IPS DF 4.7 (cell line): ENCODE measurements around the gene SELPLG.
"Not testable (repeated sequence)": the region's sequence is repeated elsewhere in the genome, so short reads cannot be mapped to it uniquely, and the experiment has no call there.

Experiments used
- DNase-seq: peaks from one replicate; pipeline ENCODE4 v3.0.0-alpha.2; 2013; ENCODE audit warnings: low spot score; ENCODE audit errors: extremely low read depth

SELPLG gene

DNA sequence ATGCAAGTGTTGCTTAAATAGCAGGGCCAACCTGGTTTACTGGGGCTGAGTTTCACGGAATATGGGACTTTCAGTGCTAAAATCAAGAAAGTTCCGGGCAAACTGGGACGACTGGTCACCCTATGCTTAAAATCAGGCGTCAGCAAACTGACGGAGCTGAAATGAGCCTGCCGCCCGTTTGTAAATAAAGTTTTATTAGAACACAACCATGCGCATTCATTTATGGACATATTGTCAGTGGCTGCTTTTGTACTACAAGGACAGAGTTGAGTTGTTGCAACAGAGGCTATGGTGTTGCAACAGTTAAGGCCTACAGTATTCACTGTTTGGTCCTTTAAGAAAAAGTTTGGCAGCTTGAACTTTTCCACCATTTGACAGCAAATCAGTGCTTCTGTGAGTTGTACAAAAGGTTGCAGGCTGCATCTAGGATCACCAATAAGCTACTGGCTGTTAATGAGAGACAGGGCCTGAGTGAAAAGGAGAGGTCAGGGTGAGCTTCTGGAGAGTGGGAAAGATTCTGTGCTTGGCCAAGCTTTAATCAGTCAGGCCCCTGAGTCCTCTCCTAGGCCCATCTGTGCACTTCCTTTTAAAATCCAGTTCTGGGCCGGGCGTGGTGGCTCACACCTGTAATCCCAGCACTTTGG lies 13.3 kb downstream of the SELPLG start:
- DNase-seq, result no peak

GRCh38 chr12:108619369-108620160 lies 14.1 kb downstream of the SELPLG start:
- DNase-seq, result no peak

DNA sequence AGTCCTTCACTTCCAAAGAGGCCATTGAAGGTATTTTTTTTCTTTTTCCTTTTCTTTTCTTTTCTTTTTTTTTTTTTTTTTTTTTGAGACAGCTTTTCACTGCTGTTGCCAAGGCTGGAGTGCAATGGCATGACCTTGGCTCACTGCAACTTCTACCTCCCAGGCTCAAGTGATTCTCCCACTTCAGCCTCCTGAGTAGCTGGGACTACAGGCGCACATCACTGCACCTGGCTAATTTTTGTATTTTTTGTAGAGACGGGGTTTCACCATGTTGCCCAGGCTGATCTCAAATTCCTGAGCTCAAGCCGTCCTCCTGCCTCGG lies 14.8 kb downstream of the SELPLG start:
- not testable (repeated sequence) for DNase-seq

- DNase-seq, result peak; percentile 74
Observed at GRCh38 chr12:108618079-108618952, 15.4 kb downstream of the SELPLG start.

DNA sequence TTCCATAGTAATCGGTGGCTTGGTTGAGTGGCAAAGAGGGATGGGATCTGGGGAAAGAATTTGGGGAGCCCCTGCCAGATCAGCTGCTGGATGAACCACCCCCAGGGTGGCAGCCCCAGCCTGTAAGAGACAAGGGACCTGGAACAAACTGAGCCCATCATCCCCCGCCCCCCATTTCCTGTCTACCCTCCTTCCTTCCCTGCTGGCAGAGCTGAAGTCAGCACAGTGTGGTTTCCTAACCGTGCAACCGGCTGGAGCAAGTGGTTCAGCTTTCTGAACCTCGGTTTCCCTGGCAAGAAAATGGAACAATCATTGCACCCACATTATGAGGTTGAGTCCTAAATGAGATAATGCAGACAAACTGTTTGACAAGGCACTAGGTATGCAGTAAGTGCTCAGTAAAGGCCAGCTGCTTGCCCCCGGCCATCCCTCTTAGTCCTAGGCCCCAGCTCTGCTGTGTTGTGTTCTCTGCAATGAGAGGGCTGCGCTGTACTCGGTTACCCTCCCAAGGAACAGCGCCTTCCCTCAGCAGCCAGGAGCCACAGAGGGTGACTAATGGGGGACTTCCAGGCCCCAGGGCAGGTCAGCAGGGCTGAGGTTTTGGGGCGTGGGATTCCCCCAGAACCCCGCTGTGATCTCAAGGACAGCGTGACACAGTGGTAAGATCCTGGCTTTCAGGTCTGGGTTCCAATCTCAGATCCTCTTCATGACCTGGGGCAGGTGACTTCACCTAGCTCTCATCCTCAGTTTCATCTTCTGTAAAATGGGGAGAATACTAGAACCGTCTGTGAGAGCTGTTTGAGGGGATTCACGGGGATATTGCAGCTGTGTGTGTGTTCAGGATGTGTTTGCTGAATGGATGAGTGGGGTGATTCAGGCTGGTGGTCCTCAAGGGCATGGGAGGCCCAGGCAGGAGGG lies 16.5 kb downstream of the SELPLG start:
- no peak for DNase-seq

DNA sequence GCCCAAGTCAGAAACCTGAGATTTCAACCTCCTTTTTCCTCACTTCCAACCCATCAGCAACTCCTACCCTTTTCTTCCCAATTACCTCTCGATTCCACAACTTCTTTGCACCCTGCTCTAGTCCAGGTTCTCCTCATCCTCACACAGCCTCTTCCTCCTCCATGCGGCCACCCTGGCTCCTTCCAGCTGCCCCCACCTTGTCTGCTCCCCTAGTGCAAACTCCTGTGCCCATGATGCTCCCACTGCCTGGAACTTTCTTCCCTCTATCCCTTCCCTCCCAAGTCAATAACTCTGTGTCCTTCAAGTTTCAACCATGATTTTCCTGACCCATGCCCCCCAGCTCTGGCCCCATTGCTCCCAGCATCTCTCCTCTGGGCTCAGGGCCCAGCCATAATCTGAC lies 17.3 kb downstream of the SELPLG start:
- no peak for DNase-seq

DNA sequence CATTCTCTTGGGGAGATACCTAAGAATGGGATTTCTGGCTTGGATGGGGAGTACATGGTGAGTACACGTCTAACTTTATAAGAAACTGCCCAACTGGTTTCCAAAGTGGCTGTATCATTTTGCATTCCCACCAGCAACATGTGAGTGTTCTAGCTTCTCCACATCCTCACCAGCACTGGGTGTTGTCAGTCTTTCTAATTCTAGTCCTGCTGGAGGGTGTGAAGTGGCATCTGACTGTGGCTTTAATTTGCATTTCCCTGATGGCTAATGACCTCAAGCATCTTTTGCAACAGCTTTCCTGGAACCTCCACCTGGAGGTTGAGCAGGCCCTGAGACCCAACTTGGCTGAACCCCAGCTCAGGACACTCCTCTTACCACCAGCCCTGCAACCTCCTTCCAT lies 17.8 kb downstream of the SELPLG start:
- no peak for DNase-seq

GRCh38 chr12:108614639-108615038 lies 19.1 kb downstream of the SELPLG start:
- DNase-seq, result no peak

GRCh38 chr12:108614041-108614440 lies 19.7 kb downstream of the SELPLG start:
- DNase-seq, result no peak

DNA sequence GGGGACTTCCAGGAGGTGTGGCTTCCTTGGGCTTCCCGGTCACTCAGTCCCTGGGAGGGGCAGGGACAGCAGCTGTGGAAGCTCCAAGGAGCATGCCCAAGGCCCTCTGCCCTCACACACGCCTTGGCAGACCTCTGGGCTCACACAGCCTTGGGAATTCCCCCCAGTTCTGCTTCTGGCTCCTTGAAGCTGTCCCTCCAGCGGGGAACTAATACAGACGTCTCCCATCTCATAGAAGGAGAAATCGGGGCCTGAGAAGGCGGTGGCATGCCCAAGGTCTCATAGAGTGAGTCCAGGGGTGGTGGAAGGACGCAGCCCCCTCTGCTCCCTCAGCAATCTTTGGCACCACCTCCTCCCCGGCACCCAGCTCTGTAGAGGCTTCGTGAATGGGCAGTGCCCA lies 20.1 kb downstream of the SELPLG start:
- DNase-seq, result no peak

DNA sequence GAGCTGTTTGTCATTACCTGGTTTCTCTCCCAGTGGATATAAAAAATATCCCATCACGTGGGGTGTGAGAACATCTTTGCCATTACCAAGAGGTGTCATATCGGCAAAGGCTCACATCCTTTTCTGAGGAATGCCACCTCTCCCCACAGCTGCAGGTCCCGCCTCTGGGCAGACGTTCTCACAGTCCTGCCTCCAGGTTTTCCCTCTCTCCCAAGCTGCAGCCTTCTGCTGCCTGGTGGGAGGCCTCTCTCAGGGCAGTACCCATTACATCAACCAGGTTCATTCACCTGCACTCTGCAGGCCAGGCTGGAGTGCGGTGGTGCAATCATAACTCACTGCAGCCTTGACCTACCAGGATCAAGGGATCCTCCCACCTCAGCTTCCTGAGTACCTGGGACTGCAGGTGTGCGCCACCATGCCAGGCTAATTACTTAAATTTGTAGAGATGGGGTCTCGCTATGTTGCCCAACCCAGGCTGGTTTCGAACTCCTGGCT lies 20.9 kb downstream of the SELPLG start:
- DNase-seq, result peak; percentile 41

GRCh38 chr12:108611884-108612415 lies 21.7 kb downstream of the SELPLG start:
- DNase-seq, result peak; percentile 66

DNA sequence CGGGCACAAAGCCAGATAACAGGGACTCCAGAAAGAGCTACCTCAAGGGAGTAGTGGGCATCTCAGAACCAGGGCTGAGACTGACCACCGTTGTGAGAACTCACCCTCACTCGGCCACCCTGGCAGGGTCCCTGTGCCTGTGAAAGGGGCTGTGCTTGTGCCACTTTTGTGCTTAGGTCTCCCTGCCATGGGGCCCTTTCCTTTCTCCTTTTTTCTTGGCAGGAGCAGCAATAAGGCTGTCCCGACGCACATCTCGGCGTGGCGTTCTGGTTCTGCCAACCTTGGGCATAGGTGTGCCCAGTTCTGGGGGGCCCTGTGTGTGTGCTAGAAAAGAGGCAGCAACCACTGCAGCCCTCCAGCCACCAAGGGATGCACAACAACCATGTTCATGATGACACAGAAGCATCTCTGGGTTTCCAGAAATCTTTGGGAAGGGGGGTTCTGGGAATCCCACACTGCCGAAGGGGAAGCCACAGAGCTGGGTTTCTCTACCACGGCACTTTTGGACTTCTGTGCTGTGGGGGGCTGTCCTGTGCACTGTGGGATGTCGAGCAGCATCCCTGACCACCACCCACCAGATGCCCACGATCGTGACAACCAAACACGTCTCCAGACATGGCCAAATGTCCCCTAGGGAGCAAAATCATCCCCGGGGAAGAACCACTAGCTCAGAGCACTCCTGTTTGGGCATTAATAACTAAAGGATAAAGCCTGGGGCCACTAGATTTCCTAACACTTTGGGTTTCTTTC lies 22.7 kb downstream of the SELPLG start:
- DNase-seq, result no peak

- DNase-seq, result no peak
Observed at GRCh38 chr12:108610336-108610815, 23.3 kb downstream of the SELPLG start.

GRCh38 chr12:108609537-108610335 lies 24.0 kb downstream of the SELPLG start:
- no peak for DNase-seq

- DNase-seq, result no peak
Observed at GRCh38 chr12:108608616-108609015, 25.1 kb downstream of the SELPLG start.

DNA sequence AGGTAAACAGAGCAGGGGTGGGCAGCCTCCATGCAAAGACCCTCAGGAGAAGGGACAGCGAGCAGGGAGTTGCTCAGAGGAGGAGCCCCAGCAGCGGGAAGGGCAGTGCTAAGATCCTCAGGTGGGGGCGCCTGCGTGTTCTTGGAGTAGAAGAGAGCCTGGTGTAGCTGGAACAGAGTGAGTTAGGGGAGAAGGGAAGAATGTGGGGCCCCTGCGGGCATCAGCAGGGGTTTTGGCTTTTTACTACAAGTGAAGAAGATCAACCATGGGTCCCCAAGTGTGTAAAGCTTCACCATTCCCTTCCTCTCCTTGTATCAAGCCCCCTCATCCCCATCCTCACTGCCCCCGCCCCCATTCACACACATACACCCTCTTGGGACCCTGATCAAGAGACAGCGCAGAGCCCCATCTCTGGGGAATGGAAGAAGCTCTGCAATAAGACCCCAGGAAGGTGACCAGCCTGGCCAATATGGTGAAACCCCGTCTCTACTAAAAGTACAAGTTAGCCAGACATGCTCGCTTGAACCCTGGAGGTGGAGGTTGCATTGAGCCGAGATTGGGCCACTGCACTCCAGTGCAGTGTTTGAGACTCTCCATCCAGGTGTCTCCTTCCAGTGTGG lies 25.6 kb downstream of the SELPLG start:
- DNase-seq, result no peak

GRCh38 chr12:108606492-108606891 lies 27.2 kb downstream of the SELPLG start:
- no peak for DNase-seq
